Measurements from ENCODE around the gene KDM3A.
"Not testable (repeated sequence)": the region's sequence is repeated elsewhere in the genome, so short reads cannot be mapped to it uniquely, and the experiment has no call there.

The KDM3A gene

DNA sequence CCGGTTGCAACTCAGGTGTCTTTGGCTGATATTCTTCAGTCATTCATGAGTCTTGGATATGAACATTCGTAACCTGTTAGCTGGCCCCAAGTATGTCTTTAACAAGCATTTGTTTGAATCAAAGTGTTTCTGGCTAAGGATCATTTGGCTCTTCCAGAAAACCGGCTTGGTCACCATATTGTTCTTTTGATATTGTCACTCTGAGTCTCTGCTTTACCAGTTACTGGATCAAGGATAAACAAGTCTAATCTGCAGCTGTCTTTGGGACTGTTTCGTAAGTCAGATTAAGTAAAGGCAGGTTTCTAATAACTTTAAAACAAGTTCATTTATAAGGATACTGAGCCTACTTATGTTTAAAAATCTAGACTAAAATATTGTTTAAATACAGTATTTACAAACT is 49.1 kb downstream of the KDM3A start:
- Histone ChIP-seq H3K4me3 (no peak overlapping the region), H3K27me3 (ENCODE audit: low read depth) (no peaks in the 10 kb centered on the region), H3K9me3 (no peaks in the 10 kb centered on the region), H3K4me1 (no peaks in the 10 kb centered on the region), H3K36me3 (replicated peaks) (peaks cover 62% of the 10 kb centered on the region)
- in situ Hi-C loops (cut with MboI; ENCODE audit: low sequenced_read_pairs) = no loop called here
- no peak for DNase-seq (ENCODE audit: low spot score in 2 of 2)

DNA sequence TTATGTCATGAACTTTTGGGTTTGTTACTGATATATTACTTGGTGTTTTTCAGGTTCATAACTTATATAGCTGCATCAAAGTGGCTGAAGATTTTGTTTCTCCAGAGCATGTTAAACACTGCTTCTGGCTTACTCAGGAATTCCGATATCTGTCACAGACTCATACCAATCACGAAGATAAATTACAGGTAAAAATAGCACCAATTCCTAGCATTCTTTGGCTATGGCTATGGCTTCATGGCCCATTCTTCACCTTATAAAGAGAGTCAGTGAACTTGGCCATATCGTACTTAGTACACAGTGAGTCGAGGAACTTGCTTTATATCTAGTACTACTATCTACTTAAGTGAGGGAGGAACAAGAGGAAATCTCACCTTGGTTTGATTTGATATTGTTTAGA is 49.9 kb downstream of the KDM3A start:
- DNase-seq (ENCODE audit: low spot score in 2 of 2) = no peak
- in situ Hi-C loops (cut with MboI; ENCODE audit: low sequenced_read_pairs) = no loop called here
- H3K9me3 ChIP-seq = no peaks in the 10 kb centered on the region
- H3K27me3 ChIP-seq (ENCODE audit: low read depth) = no peaks in the 10 kb centered on the region
- no peak overlapping the region for H3K4me3 ChIP-seq
- no peaks in the 10 kb centered on the region for H3K4me1 ChIP-seq
- H3K36me3 ChIP-seq (replicated peaks) = peaks cover 54% of the 10 kb centered on the region

DNA sequence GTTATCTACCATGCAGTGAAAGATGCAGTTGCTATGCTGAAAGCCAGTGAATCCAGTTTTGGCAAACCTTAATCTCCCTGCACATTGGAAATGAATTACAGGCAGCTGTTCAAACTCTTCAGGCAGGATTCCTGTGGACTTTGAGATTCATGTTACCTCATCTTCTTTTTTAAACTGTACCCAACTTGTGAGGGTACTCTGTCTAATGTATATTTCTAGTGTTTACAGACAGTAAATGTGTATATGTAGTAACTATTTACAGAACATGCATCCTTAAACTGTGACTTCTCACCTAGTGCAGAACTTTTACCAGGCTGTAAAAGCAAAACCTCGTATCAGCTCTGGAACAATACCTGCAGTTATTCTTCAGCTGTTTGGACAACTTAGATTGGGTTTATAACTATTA is 50.9 kb downstream of the KDM3A start:
- Histone ChIP-seq H3K36me3 (replicated peaks) (peaks cover 44% of the 10 kb centered on the region), H3K27me3 (ENCODE audit: low read depth) (no peaks in the 10 kb centered on the region), H3K4me3 (no peak overlapping the region), H3K9me3 (no peaks in the 10 kb centered on the region), H3K4me1 (no peaks in the 10 kb centered on the region)
- in situ Hi-C loops (cut with MboI; ENCODE audit: low sequenced_read_pairs) = no loop called here
- DNase-seq (ENCODE audit: low spot score in 2 of 2) = no peak

- H3K27me3 ChIP-seq (ENCODE audit: low read depth); in situ Hi-C loops (cut with MboI; ENCODE audit: low sequenced_read_pairs): not testable (repeated sequence)
Observed at GRCh38 chr2:86496391-86496790, 55.2 kb downstream of the KDM3A start.

DNA sequence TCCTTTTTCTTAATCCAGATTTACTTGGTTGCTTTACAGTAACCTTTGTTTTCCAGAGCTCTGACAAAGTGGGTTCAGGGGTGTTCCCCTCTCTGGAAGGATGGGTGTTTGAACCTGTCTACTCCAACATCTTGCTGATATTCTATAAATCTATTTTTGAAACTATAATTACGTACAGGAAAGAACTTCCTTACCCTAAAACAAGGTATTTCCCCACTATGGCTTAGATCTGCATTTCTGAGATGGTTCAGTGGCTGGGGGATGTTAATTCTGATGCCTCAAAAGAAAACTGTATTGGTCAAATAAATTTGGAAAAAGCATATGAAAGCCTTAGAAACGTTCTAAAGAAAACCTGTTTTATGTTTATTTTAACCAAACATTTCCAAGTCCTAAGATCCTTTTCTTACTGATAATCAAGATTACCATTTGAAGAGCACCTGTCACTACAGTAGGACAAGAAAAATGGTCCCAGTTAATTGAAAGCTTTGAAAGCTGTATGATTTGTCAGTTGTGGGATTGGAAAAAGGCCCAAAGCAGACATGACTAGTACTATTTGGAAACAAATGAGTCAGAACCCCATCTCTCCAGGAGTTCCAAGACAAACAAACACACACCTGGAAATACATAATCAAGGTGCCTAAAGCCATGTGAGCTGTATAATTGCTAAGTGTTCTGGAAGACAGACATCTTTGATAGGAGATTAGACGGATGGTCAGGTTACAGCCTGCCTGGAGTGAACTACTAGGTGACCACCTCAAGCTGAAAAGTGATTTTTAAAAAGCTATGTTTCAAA is 57.5 kb downstream of the KDM3A start:
- Histone ChIP-seq H3K4me3 (no peak overlapping the region), H3K4me1 (peaks cover 4% of the 10 kb centered on the region; the same call in 1 of the 2 replicates), H3K36me3 (replicated peaks) (peaks cover 22% of the 10 kb centered on the region), H3K9me3 (peaks cover 13% of the 10 kb centered on the region), H3K27me3 (ENCODE audit: low read depth) (no peaks in the 10 kb centered on the region)
- in situ Hi-C loops (cut with MboI; ENCODE audit: low sequenced_read_pairs) = no loop called here
- no peak for DNase-seq (ENCODE audit: low spot score in 2 of 2)

More at GRCh38 chr2:86496391-86496790, 55.2 kb downstream of the KDM3A start:
- not testable (repeated sequence) for H3K4me1 ChIP-seq; H3K4me3 ChIP-seq; DNase-seq (ENCODE audit: low spot score in 2 of 2)
- Histone ChIP-seq H3K9me3 (peaks cover 13% of the 10 kb centered on the region), H3K36me3 (replicated peaks) (peaks cover 41% of the 10 kb centered on the region)

DNA sequence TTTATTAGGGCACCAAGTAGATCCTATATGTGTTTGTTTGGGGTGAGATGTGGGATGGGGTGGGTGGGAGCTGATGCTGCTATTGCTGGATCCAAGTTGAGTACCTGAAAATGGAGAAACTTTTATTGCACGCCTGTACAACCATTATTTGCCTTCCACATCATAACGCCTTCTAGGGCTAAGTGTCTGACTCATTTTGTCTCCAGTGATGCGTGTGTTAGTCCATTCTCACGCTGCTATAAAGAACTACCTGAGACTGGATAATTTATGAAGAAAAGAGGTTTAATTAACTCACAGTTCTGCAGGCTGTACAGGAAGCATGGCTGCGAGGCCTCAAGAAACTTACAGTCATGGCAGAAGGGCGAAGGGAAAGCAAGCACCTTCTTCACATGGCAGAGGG is 58.2 kb downstream of the KDM3A start:
- Histone ChIP-seq H3K36me3 (replicated peaks) (peaks cover 22% of the 10 kb centered on the region), H3K4me3 (no peak overlapping the region), H3K9me3 (peaks cover 13% of the 10 kb centered on the region), H3K4me1 (peaks cover 4% of the 10 kb centered on the region; the same call in 1 of the 2 replicates), H3K27me3 (ENCODE audit: low read depth) (no peaks in the 10 kb centered on the region)
- in situ Hi-C loops (cut with MboI; ENCODE audit: low sequenced_read_pairs) = no loop called here
- DNase-seq (ENCODE audit: low spot score in 2 of 2) = no peak

DNA sequence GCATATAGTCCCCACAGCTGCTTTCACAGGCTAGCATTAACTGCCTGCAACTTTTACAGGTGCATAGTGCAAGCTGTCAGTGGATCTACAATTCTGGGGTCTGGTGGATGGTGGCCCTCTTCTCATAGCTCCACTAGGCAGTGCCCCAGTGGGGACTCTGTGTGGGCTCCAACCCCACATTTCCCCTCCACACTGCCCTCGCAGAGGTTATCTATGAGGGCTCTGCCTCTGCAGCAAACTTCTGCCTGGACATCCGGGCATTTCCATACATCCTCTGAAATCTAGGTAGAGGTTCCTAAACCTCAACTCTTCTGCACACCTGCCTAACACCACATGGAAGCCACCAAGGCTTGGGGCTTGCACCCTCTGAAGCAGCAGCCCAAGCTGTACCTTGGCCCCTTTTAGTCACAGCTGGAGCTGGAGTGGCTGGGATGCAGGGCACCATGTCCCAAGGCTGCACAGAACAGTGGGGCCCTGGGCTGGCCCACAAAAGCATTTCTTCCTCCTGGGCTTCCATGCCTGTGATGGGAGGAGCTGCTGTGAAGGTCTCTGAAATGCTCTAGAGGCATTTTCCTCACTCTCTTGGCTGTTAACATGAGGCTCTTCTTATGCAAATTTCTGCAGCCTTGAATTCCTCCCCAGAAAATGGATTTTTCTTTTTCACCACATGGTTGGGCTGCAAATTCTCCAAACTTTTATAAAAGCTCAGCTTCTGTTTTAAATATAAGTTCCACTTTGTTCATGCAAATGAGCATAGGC is 59.3 kb downstream of the KDM3A start:
- Histone ChIP-seq H3K4me3 (no peak overlapping the region), H3K9me3 (peaks cover 13% of the 10 kb centered on the region), H3K36me3 (replicated peaks) (peaks cover 22% of the 10 kb centered on the region), H3K27me3 (ENCODE audit: low read depth) (no peaks in the 10 kb centered on the region), H3K4me1 (peaks cover 4% of the 10 kb centered on the region; the same call in 1 of the 2 replicates)
- peak in 1 of 2 experiments; percentile 22 for DNase-seq (ENCODE audit: low spot score in 2 of 2)
- in situ Hi-C loops (cut with MboI; ENCODE audit: low sequenced_read_pairs) = no loop called here

- no peak overlapping the region for H3K4me3 ChIP-seq
- no peaks in the 10 kb centered on the region for H3K36me3 ChIP-seq (replicated peaks)
- H3K27me3 ChIP-seq (ENCODE audit: low read depth) = no peaks in the 10 kb centered on the region
- in situ Hi-C loops (cut with MboI; ENCODE audit: low sequenced_read_pairs) = no loop called here
- no peak for DNase-seq (ENCODE audit: low spot score in 2 of 2)
- no peaks in the 10 kb centered on the region for H3K9me3 ChIP-seq
- peaks cover 4% of the 10 kb centered on the region; the same call in 1 of the 2 replicates for H3K4me1 ChIP-seq
Observed at GRCh38 chr2:86507600-86507999, 66.4 kb downstream of the KDM3A start.

- in situ Hi-C loops (cut with MboI; ENCODE audit: low sequenced_read_pairs) = no loop called here
- no peak for DNase-seq (ENCODE audit: low spot score in 2 of 2)
- H3K4me3 ChIP-seq = no peak overlapping the region
- H3K9me3 ChIP-seq = no peaks in the 10 kb centered on the region
- no peaks in the 10 kb centered on the region for H3K36me3 ChIP-seq (replicated peaks)
- H3K27me3 ChIP-seq (ENCODE audit: low read depth) = no peaks in the 10 kb centered on the region
- H3K4me1 ChIP-seq = no peaks in the 10 kb centered on the region
Observed at GRCh38 chr2:86510436-86510933, 69.3 kb downstream of the KDM3A start.

GRCh38 chr2:86512034-86512433 is 70.9 kb downstream of the KDM3A start:
- H3K27me3 ChIP-seq (ENCODE audit: low read depth) = no peaks in the 10 kb centered on the region
- DNase-seq (ENCODE audit: low spot score in 2 of 2) = no peak
- in situ Hi-C loops (cut with MboI; ENCODE audit: low sequenced_read_pairs) = no loop called here

GRCh38 chr2:86512892-86513291 is 71.7 kb downstream of the KDM3A start:
- no peak overlapping the region for H3K4me3 ChIP-seq
- no peaks in the 10 kb centered on the region for H3K27me3 ChIP-seq (ENCODE audit: low read depth)
- no peak for DNase-seq (ENCODE audit: low spot score in 2 of 2)
- no peaks in the 10 kb centered on the region for H3K9me3 ChIP-seq
- H3K4me1 ChIP-seq = no peaks in the 10 kb centered on the region
- in situ Hi-C loops (cut with MboI; ENCODE audit: low sequenced_read_pairs) = no loop called here
- H3K36me3 ChIP-seq (replicated peaks) = no peaks in the 10 kb centered on the region

More at GRCh38 chr2:86512034-86512433, 70.9 kb downstream of the KDM3A start:
- H3K4me1 ChIP-seq = no peaks in the 10 kb centered on the region
- no peaks in the 10 kb centered on the region for H3K9me3 ChIP-seq
- no peak overlapping the region for H3K4me3 ChIP-seq
- H3K36me3 ChIP-seq (replicated peaks) = no peaks in the 10 kb centered on the region

GRCh38 chr2:86513948-86514660 is 72.9 kb downstream of the KDM3A start:
- Histone ChIP-seq H3K4me3 (no peak overlapping the region), H3K4me1 (no peaks in the 10 kb centered on the region), H3K36me3 (replicated peaks) (no peaks in the 10 kb centered on the region), H3K27me3 (ENCODE audit: low read depth) (no peaks in the 10 kb centered on the region), H3K9me3 (no peaks in the 10 kb centered on the region)
- in situ Hi-C loops (cut with MboI; ENCODE audit: low sequenced_read_pairs) = no loop called here
- DNase-seq (ENCODE audit: low spot score in 2 of 2) = no peak

DNA sequence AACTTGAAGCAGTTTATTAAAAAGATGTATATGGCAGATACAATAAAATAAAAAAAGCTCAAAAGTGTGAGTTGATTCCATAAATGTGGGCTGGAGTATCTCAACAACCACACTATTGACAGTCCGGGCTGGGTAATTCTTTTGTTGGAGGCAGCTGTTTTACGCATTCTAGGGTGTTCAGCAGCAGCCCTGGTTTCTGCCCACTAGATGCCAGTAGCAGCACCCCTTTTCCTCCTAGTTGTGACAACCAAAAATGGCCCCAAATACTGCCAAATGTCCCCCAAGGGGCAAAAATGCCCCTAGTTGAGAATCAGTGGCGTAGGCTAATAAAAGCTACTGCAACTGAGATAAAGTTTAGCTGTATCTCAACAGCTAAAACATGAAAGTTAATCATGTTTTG is 77.3 kb downstream of the KDM3A start:
- H3K27me3 ChIP-seq (ENCODE audit: low read depth) = no peaks in the 10 kb centered on the region
- H3K4me3 ChIP-seq = no peak overlapping the region
- no peaks in the 10 kb centered on the region for H3K36me3 ChIP-seq (replicated peaks)
- DNase-seq (ENCODE audit: low spot score in 2 of 2) = no peak
- H3K9me3 ChIP-seq = no peaks in the 10 kb centered on the region
- no peaks in the 10 kb centered on the region for H3K4me1 ChIP-seq
- in situ Hi-C loops (cut with MboI; ENCODE audit: low sequenced_read_pairs) = no loop called here
